ENCODE results near the gene GM2A. TPM values are rescaled to one million over a fixed set of nuclear protein-coding genes. Genes with fewer than 3 reads are reported as not detected.
"Not testable (repeated sequence)": the region's sequence is repeated elsewhere in the genome, so short reads cannot be mapped to it uniquely, and the experiment has no call there.

GM2A gene
- polyA plus RNA-seq, 3 donors = 7.8 to 14.1 (median 10.1) TPM

- WGBS, 3 donors = 76 to 82% (median 80%) methylated on average over 6 of the region's 6 CpGs
- H3K27ac ChIP-seq (ENCODE audit: low read depth, low read length) = no peak overlapping the region
These were observed 28.6 kb upstream of the GM2A start for GRCh38 chr5:151224372-151224771.

GRCh38 chr5:151225071-151225470 lies 27.9 kb upstream of the GM2A start:
- 95 to 98% (median 97%) methylated on average over 4 of the region's 4 CpGs for WGBS, 3 donors

GRCh38 chr5:151225475-151225874 lies 27.5 kb upstream of the GM2A start:
- WGBS, 3 donors = 78 to 81% (median 79%) methylated on average over 5 of the region's 5 CpGs
- H3K27ac ChIP-seq (ENCODE audit: low read depth, low read length) = no peak overlapping the region

More at GRCh38 chr5:151225071-151225470, 27.9 kb upstream of the GM2A start:
- H3K27ac ChIP-seq (ENCODE audit: low read depth, low read length) = no peak overlapping the region

- no peak overlapping the region for H3K27ac ChIP-seq (ENCODE audit: low read depth, low read length)
- 52 to 89% (median 81%) methylated on average over 6 of the region's 6 CpGs for WGBS, 3 donors
These were observed 25.0 kb upstream of the GM2A start for GRCh38 chr5:151227918-151228447.

- no peak overlapping the region for H3K27ac ChIP-seq (ENCODE audit: low read depth, low read length)
These were observed 24.0 kb upstream of the GM2A start for GRCh38 chr5:151228986-151229385.

GRCh38 chr5:151230048-151230680 lies 22.8 kb upstream of the GM2A start:
- no peak overlapping the region for H3K27ac ChIP-seq (ENCODE audit: low read depth, low read length)
- 53 to 67% (median 61%) methylated on average over 6 of the region's 6 CpGs for WGBS, 3 donors

More at GRCh38 chr5:151228986-151229385, 24.0 kb upstream of the GM2A start:
- 76 to 88% (median 83%) methylated on average over 2 of the region's 2 CpGs for WGBS, 3 donors

- no peak overlapping the region for H3K27ac ChIP-seq (ENCODE audit: low read depth, low read length)
These were observed 21.6 kb upstream of the GM2A start for GRCh38 chr5:151231359-151231758.

GRCh38 chr5:151233616-151234085 lies 19.3 kb upstream of the GM2A start:
- WGBS, 3 donors = 68 to 90% (median 87%) methylated on average over 8 of the region's 8 CpGs
- no peak overlapping the region for H3K27ac ChIP-seq (ENCODE audit: low read depth, low read length)

- 21 to 23% (median 23%) methylated on average over 17 of the region's 17 CpGs for WGBS, 3 donors
- no peak overlapping the region for H3K27ac ChIP-seq (ENCODE audit: low read depth, low read length)
These were observed 18.3 kb upstream of the GM2A start for GRCh38 chr5:151234476-151235238.

GRCh38 chr5:151235239-151235571 lies 17.8 kb upstream of the GM2A start:
- WGBS, 3 donors = 91 to 97% (median 91%) methylated on average over 6 of the region's 6 CpGs
- H3K27ac ChIP-seq (ENCODE audit: low read depth, low read length) = not testable (repeated sequence)

- 92 to 97% (median 93%) methylated on average over 1 of the region's 1 CpG for WGBS, 3 donors
These were observed 16.1 kb upstream of the GM2A start for GRCh38 chr5:151236888-151237287.

GRCh38 chr5:151237685-151238084 lies 15.3 kb upstream of the GM2A start:
- no peak overlapping the region for H3K27ac ChIP-seq (ENCODE audit: low read depth, low read length)

More at GRCh38 chr5:151236888-151237287, 16.1 kb upstream of the GM2A start:
- H3K27ac ChIP-seq (ENCODE audit: low read depth, low read length) = no peak overlapping the region

GRCh38 chr5:151238303-151238741 lies 14.7 kb upstream of the GM2A start:
- WGBS, 3 donors = 47 to 52% (median 48%) methylated on average over 12 to 14 of the region's 14 CpGs
- no peak overlapping the region for H3K27ac ChIP-seq (ENCODE audit: low read depth, low read length)

More at GRCh38 chr5:151237685-151238084, 15.3 kb upstream of the GM2A start:
- 87 to 92% (median 88%) methylated on average over 7 of the region's 7 CpGs for WGBS, 3 donors

- 18 to 22% (median 21%) methylated on average over 17 of the region's 17 CpGs for WGBS, 3 donors
- no peak overlapping the region for H3K27ac ChIP-seq (ENCODE audit: low read depth, low read length)
These were observed 13.6 kb upstream of the GM2A start for GRCh38 chr5:151239237-151239861.

- 81 to 93% (median 91%) methylated on average over 10 of the region's 10 CpGs for WGBS, 3 donors
- H3K27ac ChIP-seq (ENCODE audit: low read depth, low read length) = not testable (repeated sequence)
These were observed 12.6 kb upstream of the GM2A start for GRCh38 chr5:151240268-151240835.

- 82 to 93% (median 88%) methylated on average over 2 of the region's 2 CpGs for WGBS, 3 donors
- no peak overlapping the region for H3K27ac ChIP-seq (ENCODE audit: low read depth, low read length)
These were observed 11.9 kb upstream of the GM2A start for GRCh38 chr5:151240924-151241635.

GRCh38 chr5:151243127-151243526 lies 9.9 kb upstream of the GM2A start:
- 89 to 93% (median 89%) methylated on average over 4 of the region's 4 CpGs for WGBS, 3 donors

GRCh38 chr5:151243564-151243963 lies 9.4 kb upstream of the GM2A start:
- 88 to 96% (median 90%) methylated on average over 4 of the region's 4 CpGs for WGBS, 3 donors
- H3K27ac ChIP-seq (ENCODE audit: low read depth, low read length) = no peak overlapping the region

More at GRCh38 chr5:151243127-151243526, 9.9 kb upstream of the GM2A start:
- no peak overlapping the region for H3K27ac ChIP-seq (ENCODE audit: low read depth, low read length)

Measured in adipose tissue (tissue), 3 donors.